Measurements from ENCODE around the gene ASPHD1.

ASPHD1 gene

DNA sequence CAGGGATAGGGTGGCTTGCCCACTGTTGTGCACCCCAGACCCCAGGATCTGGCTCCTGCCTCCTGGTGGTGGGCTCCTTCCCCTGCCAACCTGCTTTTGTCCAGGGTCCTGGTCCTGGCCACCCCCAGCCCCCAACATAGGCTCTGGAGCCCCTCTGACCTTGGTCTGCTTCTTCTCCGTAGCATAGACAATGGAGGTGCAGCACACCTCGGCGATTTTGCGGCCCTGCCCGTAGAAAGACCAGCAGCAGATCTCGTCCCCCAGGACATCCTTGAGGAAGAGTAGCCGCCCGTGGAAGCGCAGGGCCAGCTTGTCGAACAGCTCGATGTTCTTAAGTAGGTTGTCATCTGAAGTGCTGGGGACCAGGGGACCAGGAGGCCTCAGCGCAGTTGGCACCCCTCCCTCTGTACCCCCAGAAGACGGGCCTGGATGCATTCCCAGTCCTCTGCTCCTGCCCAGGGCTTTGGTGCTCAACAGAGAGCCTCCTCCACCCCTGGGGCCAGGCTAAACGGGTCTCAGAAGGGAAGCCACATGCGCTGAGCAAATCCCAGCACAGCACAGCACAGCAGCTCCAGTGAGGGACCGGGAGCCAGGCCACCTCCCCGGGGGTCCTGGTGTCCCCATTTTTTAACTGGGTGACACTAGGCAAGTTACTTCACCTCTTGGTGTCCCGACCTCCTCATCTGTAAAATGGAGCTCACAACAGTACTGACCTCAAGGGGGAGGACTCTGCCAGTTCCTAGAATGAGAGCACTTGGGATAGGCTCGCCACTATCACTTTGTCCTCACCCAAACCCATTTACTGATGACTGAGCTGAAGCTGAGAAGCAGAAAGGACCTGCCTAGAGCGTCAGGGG is 10.8 kb downstream of the ASPHD1 start:
- no peak for DNase-seq (ENCODE audit: low spot score)
- no peak for TF ChIP-seq CTCF (IDR thresholded peaks at IDR 0.05; ENCODE audit: extremely low read depth, missing control alignments)

GRCh38 chr16:29911676-29912010 is 11.4 kb downstream of the ASPHD1 start:
- no peak for TF ChIP-seq CTCF (IDR thresholded peaks at IDR 0.05; ENCODE audit: extremely low read depth, missing control alignments)
- DNase-seq (ENCODE audit: low spot score): no peak

- no peak for DNase-seq (ENCODE audit: low spot score)
- TF ChIP-seq CTCF (IDR thresholded peaks at IDR 0.05; ENCODE audit: extremely low read depth, missing control alignments): no peak
These were observed 11.8 kb downstream of the ASPHD1 start for GRCh38 chr16:29912087-29912486.

GRCh38 chr16:29913514-29913913 is 13.2 kb downstream of the ASPHD1 start:
- no peak for DNase-seq (ENCODE audit: low spot score)
- TF ChIP-seq CTCF (IDR thresholded peaks at IDR 0.05; ENCODE audit: extremely low read depth, missing control alignments): no peak

DNA sequence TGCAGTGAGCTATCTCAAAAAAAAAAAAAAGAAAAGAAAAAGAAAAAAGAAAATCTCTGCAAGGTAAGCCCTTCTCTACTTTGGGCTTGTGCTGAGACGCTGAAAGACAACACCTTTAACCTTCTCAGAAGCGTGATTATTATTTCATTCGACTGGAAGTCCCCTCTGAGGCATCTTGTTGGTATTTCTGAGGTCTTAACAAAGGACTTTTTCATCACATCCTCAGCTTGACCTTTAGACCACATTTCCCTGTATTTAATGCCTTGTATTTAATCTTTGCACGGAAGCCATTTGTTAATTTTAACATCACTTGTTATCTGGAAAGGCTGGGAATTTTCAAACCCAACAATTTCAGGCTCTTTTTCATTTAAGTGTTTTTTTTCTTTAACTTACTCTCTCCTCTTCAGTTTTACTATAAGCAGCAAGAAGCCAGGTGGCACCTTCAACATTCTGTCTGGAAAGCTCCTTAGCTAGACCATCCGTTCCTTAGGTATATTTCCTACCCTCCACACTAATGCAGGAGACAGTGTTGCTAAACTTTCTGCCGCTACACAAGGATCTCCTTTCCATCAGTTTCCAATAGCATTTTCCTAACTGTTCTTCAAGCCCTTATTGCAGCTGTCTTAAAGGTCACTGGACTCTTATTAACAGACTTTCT is 15.4 kb downstream of the ASPHD1 start:
- no peak for TF ChIP-seq CTCF (IDR thresholded peaks at IDR 0.05; ENCODE audit: extremely low read depth, missing control alignments)
- DNase-seq (ENCODE audit: low spot score): no peak

DNA sequence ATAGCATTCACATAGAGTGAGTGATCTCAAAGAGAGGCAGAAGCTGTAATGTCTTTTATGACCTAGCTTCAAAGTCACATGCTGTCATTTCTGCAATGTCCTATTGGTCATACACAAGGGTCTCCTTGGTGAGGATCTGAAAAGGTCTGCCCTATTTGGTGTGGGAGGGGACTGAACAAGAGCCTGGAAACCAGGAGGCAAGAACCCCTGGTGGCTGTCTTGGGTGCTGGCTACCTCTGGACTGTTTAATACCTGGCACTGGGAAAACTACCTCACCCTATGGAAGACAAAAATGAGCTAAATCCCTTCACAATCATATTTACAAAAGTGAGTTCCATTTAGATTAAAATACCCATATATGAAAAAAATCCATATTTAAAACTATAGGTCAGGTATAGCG is 16.7 kb downstream of the ASPHD1 start:
- DNase-seq (ENCODE audit: low spot score): no peak
- TF ChIP-seq CTCF (IDR thresholded peaks at IDR 0.05; ENCODE audit: extremely low read depth, missing control alignments): no peak

GRCh38 chr16:29920288-29921033 is 20.2 kb downstream of the ASPHD1 start:
- DNase-seq (ENCODE audit: low spot score): no peak
- TF ChIP-seq CTCF (IDR thresholded peaks at IDR 0.05; ENCODE audit: extremely low read depth, missing control alignments): no peak

Data from GM20000 (cell line).